ENCODE data around the gene CLMP. TPM values are rescaled to one million over a fixed set of nuclear protein-coding genes. Genes with fewer than 3 reads are reported as not detected.

CLMP gene
- total and polyA plus RNA-seq, 8 donors, result 0.46 to 5.5 (median 1.0) TPM

DNA sequence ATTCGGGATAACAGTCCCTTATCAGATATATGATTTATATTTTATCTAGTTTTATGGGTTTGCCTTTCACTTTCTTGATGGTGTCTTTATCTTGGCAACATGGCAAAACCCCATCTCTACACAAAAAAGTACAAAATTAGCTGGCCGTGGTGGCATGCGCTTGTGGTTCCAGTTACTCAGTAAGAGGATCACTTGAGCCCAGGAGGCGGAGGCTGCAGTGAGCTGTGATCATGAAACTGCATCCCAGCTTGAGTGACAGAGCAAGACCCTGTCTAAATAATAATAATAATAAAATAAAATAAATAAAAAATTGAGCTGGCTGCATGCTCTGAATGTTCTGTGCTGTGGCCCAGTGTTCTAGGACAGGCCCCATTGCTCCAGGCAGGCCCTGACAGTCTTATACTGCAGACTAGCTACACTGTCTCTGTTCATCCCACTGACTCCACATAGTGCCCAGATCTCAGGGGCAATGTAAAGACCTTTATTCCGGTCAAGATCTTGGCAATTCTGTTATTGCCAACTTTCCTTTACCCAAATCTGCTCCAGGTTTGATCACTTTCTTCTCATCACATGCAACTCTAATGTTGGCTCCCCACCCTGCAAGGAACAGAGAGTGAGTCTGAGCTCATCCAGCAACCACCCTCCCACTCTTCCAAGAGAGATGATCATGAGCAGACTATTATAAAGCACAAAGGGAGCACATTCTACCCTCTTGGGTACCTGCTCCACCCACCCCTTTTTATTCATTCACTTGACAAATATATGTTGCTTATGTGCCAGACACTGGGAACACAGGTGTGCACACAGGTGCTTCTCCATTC, 141.9 kb downstream of the CLMP start:
- H3K4me3 ChIP-seq, result no peak overlapping the region
- peaks cover 9 to 24% (median 11%) of the 10 kb centered on the region in 3 donors for H3K36me3 ChIP-seq
- no peaks in the 10 kb centered on the region for H3K27me3 ChIP-seq
- ATAC-seq (no peak), DNase-seq (no peak), FAIRE-seq (no peak)
- no peaks in the 10 kb centered on the region for H3K9me3 ChIP-seq
- TF ChIP-seq, protein P1, sequence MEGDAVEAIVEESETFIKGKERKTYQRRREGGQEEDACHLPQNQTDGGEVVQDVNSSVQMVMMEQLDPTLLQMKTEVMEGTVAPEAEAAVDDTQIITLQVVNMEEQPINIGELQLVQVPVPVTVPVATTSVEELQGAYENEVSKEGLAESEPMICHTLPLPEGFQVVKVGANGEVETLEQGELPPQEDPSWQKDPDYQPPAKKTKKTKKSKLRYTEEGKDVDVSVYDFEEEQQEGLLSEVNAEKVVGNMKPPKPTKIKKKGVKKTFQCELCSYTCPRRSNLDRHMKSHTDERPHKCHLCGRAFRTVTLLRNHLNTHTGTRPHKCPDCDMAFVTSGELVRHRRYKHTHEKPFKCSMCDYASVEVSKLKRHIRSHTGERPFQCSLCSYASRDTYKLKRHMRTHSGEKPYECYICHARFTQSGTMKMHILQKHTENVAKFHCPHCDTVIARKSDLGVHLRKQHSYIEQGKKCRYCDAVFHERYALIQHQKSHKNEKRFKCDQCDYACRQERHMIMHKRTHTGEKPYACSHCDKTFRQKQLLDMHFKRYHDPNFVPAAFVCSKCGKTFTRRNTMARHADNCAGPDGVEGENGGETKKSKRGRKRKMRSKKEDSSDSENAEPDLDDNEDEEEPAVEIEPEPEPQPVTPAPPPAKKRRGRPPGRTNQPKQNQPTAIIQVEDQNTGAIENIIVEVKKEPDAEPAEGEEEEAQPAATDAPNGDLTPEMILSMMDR (IDR thresholded peaks at IDR 0.05), result no peak
- peaks cover 10 to 21% (median 14%) of the 10 kb centered on the region in 3 donors for H3K4me1 ChIP-seq
- intact Hi-C loops (cut with DNase I), result no loop called here
- H3K27ac ChIP-seq, result no peak overlapping the region
- WGBS, 2 donors, result 73 to 79% methylated on average over 5 of the region's 5 CpGs

DNA sequence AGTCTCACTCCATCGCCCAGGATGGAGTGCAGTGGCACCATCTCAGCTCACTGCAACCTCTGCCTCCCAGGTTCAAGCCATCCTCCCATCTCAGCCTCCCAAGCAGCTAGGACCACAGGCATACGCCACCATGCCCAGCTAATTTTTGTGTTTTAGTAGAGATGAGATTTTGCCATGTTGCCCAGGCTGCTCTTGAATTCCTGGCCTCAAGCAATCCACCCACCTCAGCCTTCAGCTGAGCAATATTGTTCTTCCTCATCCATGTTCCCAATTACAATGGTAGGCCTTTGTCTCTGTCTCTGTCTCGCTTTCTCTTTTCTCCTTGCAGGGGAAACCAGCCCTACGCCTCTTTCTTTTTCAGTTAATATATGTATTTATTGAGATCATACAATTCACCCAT, 143.4 kb downstream of the CLMP start:
- H3K4me1 ChIP-seq, result peaks cover 0 to 6% (median 5%) of the 10 kb centered on the region in 3 donors
- intact Hi-C loops (cut with DNase I), result no loop called here
- DNase-seq (no peak), ATAC-seq (no peak), FAIRE-seq (no peak)
- no peak overlapping the region for H3K4me3 ChIP-seq
- H3K36me3 ChIP-seq, result peaks cover 2 to 10% (median 5%) of the 10 kb centered on the region in 3 donors
- no peak overlapping the region for H3K27ac ChIP-seq
- WGBS, 2 donors, result 95 to 96% methylated on average over 4 of the region's 4 CpGs
- TF ChIP-seq, protein P1 (IDR thresholded peaks at IDR 0.05), result no peak
- H3K27me3 ChIP-seq, result no peaks in the 10 kb centered on the region
- no peaks in the 10 kb centered on the region for H3K9me3 ChIP-seq

DNA sequence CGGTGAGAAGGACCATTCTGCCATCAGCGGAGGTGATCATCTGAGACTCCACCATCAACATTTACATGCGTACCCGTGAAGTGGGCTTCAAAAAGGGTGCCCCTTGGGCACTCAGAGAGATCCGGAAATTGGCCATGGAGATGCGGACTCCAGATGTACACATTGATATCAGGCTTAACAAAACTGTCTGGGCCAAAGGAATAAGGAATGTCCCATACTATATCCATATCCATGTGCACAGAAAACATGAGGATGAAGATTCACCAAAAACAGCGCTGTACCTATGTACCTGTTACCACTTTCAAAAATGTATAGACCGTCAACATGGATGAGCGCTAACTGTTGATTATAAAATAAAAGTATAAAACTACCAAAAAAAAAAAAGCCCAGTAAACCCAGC, 143.9 kb downstream of the CLMP start:
- Histone ChIP-seq H3K36me3 (peaks cover 0 to 5% (median 5%) of the 10 kb centered on the region in 3 donors), H3K4me3 (no peak overlapping the region), H3K9me3 (no peaks in the 10 kb centered on the region), H3K27ac (no peak overlapping the region), H3K27me3 (no peaks in the 10 kb centered on the region), H3K4me1 (peaks cover 0 to 1% (median under 1%) of the 10 kb centered on the region in 3 donors)
- ATAC-seq, result no peak
- WGBS, 2 donors, result 88 to 91% methylated on average over 9 of the region's 9 CpGs
- intact Hi-C loops (cut with DNase I), result no loop called here
- TF ChIP-seq, protein P1 (IDR thresholded peaks at IDR 0.05), result no peak
- no peak for DNase-seq
- FAIRE-seq, result no peak

DNA sequence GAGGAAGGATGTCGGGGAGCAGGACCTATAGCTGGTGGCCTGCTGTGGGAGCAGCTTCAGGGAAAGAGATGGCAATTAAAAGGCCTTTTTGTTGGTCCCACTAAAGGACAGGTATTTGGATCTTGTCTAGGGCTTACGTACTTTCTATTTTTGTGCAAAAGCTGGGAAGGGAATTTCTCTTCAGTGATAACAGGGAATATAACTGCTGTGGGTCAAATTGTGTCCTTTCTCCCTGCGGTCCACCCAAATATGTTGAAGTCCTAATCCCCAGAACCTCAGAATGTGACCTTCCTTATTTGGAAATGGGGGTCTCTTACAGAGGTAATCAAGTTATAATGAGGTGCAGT, 147.1 kb downstream of the CLMP start:
- 93 to 96% methylated on average over 3 of the region's 3 CpGs for WGBS, 2 donors
- no peak for ATAC-seq
- TF ChIP-seq, protein P1 (IDR thresholded peaks at IDR 0.05), result no peak
- Histone ChIP-seq H3K4me1 (no peaks in the 10 kb centered on the region), H3K9me3 (no peaks in the 10 kb centered on the region), H3K27me3 (no peaks in the 10 kb centered on the region), H3K27ac (no peak overlapping the region), H3K4me3 (no peak overlapping the region), H3K36me3 (no peaks in the 10 kb centered on the region)
- no peak for DNase-seq
- FAIRE-seq, result no peak
- intact Hi-C loops (cut with DNase I), result no loop called here

DNA sequence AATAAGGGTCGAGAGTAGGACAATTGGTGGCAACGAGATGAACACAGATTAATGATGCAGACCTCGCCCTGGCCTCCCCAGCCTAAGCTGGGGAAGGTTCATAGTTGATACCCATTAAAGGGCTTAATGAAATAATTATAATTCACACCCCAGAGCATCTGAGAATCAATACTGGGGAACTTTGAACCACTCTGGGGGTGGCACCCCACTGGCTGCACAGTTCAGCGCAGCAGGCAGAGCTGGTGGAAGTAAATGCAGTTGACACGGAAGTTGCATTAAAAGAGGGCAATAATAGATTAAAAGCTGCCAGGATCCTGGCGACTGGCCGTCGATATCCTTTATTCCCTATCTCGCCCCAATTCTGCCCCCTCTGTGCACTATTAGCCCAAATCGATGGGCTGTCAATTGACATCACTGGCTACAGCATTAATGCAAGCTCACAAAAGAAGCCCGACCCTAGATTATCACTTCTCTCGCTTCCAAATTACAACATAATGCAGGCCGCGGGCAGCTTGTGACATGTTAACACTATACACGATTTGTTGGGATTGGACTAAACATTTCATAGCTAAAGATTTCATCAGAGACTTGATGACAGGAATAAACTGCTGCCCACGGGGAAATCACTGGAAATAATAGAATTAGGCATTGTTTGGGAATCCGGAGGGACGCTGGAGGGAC, 147.6 kb downstream of the CLMP start:
- intact Hi-C loops (cut with DNase I), result no loop called here
- Histone ChIP-seq H3K4me1 (no peaks in the 10 kb centered on the region), H3K9me3 (no peaks in the 10 kb centered on the region), H3K27ac (no peak overlapping the region), H3K36me3 (no peaks in the 10 kb centered on the region), H3K27me3 (no peaks in the 10 kb centered on the region), H3K4me3 (no peak overlapping the region)
- FAIRE-seq (no peak), DNase-seq (no peak), ATAC-seq (no peak)
- TF ChIP-seq, protein P1 (IDR thresholded peaks at IDR 0.05), result no peak
- 79 to 85% methylated on average over 18 of the region's 18 CpGs for WGBS, 2 donors
